Stimulated activated CD8-positive, alpha-beta memory T cell treated with anti-CD3 and anti-CD28 coated beads, Interleukin-12 subunit alpha, Interleukin-12 subunit beta, amount 100 ng/mL, for 24 hours (primary cell): Measurements from ENCODE around the gene KRTAP9-6.
"Not testable (repeated sequence)": the region's sequence is repeated elsewhere in the genome, so short reads cannot be mapped to it uniquely, and the experiment has no call there.

ENCODE experiments used
- DNase-seq: peaks from one replicate; pipeline ENCODE4 v3.0.0-alpha.2; 2020; ENCODE audit errors: extremely low read depth

Gene KRTAP9-6, protein sequence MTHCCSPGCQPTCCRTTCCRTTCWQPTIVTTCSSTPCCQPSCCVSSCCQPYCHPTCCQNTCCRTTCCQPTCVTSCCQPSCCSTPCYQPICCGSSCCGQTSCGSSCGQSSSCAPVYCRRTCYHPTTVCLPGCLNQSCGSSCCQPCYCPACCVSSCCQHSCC

DNA sequence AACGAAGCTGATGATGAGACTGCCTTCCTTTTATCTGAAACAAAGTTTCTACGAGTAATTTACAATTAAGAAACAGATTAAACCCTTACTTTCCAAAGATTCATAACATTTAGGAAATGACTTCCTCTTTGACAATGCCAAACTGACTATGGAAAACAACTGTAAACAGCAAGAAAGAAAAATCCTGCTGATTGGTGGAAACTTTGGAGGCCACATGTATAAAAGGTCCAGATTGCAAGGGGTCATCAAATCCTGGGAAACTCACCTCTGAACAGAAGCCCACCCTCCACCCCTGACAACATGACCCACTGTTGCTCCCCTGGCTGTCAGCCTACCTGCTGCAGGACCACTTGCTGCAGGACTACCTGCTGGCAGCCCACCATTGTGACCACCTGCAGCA lies at the start of gene KRTAP9-6:
Gene KRTAP9-6, plus strand, starts transcription at position 301 of the 400 bp plus-strand sequence. Its CDS starts 0 bp downstream, at position 301.
- DNase-seq, result no peak

DNA sequence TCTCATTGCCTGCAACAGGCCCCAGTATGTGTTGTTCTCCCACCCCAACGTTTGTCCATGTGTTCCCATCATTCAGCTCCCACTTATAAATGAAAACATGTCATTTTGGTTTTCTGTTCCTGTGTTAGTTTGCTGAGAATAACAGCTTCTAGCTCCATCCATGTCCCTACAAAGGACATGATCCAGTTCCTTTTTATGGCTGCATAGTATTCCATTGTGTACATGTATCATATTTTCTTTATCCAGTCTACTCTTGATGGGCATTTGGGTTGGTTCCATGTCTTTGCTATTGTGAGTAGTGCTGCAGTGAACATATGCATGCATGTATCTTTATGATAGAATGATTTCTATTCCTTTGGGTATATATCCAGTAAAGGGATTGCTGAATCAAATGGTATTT lies 49.5 kb upstream of the KRTAP9-6 start:
- no peak for DNase-seq

DNA sequence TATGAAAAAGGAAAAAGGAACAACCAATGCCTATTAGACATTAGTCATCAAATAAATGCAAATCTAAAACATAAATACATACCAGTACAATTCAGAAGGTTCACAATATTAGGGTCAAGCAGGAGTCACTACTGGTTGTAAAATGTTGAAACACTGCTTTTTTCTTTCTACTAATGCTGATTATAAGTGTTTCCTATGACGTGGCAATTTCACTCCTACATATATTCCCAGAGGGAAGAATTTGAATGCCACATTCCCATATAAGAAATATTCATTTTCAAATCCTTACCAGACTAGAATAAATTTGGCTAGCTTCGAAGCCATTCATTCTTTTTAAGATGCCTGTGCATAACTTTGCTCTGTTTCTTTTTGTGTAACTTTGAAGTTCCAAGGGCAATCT lies 41.4 kb upstream of the KRTAP9-6 start:
- DNase-seq, result no peak

DNA sequence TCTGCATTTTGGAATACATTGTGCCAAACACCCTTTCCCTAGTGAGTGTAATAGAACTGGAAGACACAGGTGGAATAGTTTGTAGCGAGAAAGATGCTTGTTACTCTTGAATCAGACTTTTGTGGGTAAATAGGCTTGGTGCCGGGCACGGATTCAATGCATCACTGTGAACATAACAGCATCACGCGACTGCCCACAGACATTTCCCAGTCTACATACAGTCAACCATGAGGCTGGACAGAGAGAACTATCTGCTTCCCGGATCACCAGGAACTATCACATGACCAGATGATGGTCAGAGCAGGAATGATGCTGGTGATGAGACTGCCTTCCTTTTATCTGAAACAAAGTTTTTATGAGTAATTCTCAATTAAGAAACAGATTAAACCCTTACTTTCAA lies 39.1 kb upstream of the KRTAP9-6 start:
- no peak for DNase-seq

DNA sequence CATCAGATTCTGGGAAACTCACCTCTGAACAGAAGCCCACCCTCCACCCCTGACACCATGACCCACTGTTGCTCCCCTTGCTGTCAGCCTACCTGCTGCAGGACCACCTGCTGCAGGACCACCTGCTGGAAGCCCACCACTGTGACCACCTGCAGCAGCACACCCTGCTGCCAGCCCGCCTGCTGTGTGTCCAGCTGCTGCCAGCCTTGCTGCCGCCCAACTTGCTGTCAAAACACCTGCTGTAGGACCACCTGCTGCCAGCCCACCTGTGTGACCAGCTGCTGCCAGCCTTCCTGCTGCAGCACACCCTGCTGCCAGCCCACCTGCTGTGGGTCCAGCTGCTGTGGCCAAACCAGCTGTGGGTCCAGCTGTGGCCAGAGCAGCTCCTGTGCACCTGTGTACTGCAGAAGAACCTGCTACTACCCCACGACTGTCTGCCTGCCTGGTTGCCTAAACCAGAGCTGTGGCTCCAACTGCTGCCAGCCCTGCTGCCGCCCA lies 38.5 kb upstream of the KRTAP9-6 start, which contains the start of gene KRTAP9-2:
Gene KRTAP9-2, plus strand, starts transcription at position 51 of the 498 bp plus-strand sequence. Its CDS starts 7 bp downstream, at position 58.
- not testable (repeated sequence) for DNase-seq

DNA sequence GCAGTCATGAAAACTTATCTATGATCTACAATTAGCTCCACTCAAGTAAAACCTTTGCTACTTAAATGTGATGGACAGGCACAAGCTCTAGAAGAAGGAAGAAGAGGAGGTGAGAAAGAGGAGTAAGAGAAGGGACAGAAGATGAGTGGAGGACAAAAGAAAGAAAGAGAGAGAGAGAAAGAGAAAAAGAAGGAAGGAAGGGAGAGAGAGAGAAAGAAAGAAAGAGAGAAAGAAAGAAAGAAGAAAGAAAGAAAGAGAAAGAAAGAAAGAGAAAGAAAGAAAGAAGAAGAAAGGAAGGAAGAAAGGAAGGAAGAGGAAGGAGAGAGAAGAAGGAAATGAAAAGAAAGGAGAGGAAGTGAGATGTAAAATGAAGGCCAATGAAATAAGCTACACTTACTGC lies 35.1 kb upstream of the KRTAP9-6 start:
- no peak for DNase-seq

DNA sequence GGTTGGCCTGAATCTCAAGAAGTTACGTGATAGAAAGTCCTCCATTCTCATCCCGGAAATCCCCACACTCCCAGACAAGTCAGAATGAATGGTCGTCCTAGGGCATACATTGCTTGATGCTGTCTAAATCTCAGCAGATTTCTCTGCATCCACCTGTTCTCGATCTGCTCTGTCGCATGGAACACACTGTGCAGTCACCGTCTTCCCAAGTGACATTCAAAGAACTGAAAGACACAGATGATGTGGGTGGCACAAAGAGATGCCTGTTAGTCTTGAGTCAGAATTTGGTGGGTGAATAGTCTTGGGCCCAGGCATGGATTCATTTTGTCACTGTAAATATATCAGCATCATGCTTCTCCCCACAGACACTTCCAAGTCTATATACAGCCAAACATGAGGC lies 33.4 kb upstream of the KRTAP9-6 start:
- no peak for DNase-seq

DNA sequence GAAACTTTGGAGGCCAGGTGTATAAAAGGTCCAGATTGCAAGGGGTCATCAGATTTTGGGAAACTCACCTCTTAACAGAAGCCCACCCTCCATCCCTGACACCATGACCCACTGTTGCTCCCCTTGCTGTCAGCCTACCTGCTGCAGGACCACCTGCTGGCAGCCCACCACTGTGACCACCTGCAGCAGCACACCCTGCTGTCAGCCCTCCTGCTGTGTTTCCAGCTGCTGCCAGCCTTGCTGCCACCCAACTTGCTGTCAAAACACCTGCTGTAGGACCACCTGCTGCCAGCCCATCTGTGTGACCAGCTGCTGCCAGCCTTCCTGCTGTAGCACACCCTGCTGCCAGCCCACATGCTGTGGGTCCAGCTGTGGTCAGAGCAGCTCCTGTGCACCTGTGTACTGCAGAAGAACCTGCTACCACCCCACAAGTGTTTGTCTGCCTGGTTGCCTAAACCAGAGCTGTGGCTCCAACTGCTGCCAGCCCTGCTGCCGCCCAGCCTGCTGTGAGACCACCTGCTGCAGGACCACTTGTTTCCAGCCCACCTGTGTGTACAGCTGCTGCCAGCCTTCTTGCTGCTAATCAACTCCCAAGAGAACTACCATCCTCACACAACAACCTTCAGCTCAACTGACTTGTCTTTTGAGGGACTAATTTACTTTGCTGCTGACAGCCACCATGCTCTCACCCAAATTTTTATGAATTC lies 32.6 kb upstream of the KRTAP9-6 start, which contains the start of gene KRTAP9-3:
Gene KRTAP9-3, plus strand, starts transcription at position 51 of the 707 bp plus-strand sequence. Its CDS starts 53 bp downstream, at position 104.
- DNase-seq, result not testable (repeated sequence)

DNA sequence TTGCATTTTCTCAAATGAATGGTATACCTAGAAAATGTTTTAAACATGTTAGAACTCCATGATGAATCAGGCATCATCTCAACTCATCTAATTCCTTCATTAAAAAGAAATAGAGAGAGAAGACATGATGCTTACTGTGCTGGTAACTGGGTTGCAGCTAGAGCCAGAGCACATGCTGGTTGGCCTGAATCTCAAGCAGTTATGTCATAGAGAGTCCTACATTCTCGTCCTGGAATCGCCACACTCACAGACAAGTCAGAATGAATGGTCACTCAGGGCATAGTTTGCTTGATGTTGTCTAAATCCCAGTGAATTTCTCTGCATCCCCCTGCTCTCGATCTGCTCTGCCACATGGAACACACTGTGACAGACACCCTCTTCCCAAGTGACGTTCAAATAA lies 28.1 kb upstream of the KRTAP9-6 start:
- not testable (repeated sequence) for DNase-seq

DNA sequence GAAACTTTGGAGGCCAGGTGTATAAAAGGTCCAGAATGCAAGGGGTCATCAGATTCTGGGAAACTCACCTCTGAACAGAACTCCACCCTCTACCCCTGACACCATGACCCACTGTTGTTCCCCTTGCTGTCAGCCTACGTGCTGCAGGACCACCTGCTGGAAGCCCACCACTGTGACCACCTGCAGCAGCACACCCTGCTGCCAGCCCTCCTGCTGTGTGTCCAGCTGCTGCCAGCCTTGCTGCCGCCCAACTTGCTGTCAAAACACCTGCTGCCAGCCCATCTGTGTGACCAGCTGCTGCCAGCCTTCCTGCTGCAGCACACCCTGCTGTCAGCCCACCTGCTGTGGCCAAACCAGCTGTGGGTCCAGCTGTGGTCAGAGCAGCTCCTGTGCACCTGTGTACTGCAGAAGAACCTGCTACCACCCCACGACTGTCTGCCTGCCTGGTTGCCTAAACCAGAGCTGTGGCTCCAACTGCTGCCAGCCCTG lies 27.2 kb upstream of the KRTAP9-6 start, which contains the start of gene KRTAP9-8:
Gene KRTAP9-8, plus strand, starts transcription at position 51 of the 489 bp plus-strand sequence. Its CDS starts 53 bp downstream, at position 104.
- not testable (repeated sequence) for DNase-seq

DNA sequence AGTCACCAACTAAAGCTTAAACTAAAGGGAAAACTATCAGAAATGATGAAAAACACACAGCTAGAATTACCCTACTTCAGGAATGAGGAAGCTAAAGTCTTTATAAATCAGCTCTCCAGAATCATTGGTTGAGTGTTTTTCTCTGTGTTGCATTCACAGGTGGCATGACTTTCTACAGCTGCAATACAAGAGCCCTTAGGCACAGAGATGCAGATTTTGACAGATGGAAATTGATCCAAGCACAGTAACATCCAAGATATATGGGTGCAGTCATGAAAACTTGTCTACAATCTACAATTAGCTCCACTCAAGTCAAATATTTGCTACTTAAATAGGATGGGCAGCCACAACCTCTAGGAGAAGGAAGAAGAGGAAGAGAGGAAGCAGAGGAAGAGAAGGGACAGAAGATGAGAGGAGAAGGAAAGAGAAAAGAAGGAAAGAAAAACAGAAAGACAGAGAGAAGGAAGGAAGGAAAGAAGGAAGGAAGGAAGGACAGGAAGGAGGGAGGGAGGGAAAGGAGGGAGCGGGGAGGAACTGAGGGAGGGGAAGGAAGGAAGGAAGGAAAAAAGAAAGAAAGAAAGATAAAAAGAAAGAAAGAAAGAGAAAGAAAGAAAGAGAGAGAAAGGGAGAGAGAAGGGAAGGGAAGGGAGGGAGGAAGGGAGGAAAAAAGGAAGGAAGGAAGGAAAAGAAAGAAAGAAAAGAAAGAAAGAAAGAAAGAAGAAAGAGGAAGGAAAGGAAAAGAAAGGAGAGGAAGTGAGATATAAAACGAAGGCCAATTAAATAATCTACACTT lies 18.0 kb upstream of the KRTAP9-6 start:
- DNase-seq, result not testable (repeated sequence)

DNA sequence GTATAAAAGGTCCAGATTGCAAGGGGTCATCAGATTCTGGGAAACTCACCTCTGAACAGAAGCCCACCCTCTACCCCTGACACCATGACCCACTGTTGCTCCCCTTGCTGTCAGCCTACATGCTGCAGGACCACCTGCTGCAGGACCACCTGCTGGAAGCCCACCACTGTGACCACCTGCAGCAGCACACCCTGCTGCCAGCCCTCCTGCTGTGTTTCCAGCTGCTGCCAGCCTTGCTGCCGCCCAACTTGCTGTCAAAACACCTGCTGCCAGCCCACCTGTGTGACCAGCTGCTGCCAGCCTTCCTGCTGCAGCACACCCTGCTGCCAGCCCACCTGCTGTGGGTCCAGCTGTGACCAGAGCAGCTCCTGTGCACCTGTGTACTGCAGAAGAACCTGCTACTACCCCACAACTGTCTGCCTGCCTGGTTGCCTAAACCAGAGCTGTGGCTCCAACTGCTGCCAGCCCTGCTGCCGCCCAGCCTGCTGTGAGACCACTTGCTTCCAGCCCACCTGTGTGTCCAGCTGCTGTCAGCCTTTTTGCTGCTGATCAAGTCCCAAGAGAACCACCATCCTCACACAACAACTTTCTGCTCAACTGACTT lies 15.4 kb upstream of the KRTAP9-6 start, which contains the start of gene KRTAP9-4:
Gene KRTAP9-4, plus strand, starts transcription at position 51 of the 604 bp plus-strand sequence. Its CDS starts 34 bp downstream, at position 85.
- not testable (repeated sequence) for DNase-seq

DNA sequence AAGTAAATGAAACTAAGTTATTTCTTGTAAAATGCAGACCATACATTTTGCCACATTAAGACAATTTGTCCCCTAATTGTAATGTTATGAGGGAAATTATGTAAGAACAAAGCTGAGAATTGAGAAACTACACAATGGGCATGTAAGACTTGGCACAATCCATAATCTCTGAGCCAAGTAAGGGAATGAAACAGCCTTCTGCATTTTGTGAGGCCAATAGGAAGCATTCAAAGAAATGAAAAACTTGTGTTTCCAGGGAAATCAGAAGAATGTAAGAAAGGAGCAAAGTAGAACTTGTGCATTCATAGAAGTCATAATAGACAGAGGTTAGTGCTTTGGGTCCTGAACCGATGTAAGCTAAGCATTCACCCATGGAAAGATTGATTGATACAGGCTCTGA lies 13.9 kb upstream of the KRTAP9-6 start:
- no peak for DNase-seq

DNA sequence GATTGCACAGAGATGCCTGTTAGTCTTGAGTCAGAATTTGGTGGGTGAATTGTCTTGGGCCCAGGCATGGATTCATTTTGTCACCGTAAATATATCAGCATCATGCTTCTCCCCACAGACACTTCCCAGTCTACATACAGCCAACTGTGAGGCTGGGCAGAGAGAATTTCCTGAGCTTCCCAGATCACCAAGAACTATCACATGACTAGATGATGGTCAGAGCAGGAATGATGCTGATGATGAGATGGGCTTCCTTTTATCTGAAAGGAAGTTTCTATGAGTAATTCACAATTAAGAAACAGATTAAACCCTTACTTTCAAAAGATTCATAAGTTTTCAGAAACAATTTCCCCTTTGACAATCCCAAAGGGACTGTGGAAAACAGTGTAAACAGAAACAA lies 10.3 kb upstream of the KRTAP9-6 start:
- no peak for DNase-seq

DNA sequence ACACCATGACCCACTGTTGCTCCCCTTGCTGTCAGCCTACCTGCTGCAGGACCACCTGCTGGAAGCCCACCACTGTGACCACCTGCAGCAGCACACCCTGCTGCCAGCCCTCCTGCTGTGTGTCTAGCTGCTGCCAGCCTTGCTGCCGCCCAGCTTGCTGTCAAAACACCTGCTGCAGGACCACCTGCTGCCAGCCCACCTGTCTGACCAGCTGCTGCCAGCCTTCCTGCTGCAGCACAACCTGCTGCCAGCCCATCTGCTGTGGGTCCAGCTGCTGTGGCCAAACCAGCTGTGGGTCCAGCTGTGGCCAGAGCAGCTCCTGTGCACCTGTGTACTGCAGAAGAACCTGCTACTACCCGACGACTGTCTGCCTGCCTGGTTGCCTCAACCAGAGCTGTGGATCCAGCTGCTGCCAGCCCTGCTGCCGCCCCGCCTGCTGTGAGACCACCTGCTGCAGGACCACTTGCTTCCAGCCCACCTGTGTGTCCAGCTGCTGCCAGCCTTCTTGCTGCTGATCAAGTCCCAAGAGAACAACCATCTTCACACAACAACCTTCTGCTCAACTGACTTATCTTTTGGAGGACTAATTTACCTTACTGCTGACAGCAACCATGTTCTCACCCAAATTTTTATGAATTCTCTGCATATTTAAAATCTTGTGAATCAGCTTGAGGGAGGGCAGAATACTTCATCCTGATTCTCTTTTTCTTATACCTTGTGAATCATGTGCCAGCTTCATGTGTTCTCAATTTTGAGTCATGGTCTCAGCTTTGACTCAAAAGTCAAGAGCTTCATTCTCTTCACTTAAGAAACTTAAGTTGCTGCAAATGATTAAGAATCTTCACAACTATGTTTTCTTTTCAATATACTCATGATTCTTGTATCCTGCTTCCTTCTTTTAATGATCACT lies 9.5 kb upstream of the KRTAP9-6 start, which contains the start of gene KRTAP9-9:
Gene KRTAP9-9, plus strand, starts transcription at position 4 of the 910 bp plus-strand sequence.
- not testable (repeated sequence) for DNase-seq

DNA sequence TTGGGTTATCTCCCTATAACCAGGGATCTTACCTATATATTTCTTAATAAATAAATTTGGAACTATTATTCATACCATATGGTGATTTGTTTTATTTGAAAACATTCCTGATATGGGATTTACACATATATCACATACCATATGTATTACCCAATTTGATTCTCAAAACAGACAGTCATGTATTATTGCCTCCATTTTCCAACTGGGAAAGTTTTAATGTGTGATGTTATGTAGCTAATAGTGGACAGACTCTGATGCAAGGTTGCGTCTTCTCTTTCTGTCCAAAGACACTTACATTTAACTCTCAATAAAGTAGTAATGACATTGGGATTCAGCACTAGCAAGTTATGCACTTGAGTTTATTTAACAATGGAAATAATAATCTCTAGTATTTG lies 8.9 kb upstream of the KRTAP9-6 start:
- no peak for DNase-seq

DNA sequence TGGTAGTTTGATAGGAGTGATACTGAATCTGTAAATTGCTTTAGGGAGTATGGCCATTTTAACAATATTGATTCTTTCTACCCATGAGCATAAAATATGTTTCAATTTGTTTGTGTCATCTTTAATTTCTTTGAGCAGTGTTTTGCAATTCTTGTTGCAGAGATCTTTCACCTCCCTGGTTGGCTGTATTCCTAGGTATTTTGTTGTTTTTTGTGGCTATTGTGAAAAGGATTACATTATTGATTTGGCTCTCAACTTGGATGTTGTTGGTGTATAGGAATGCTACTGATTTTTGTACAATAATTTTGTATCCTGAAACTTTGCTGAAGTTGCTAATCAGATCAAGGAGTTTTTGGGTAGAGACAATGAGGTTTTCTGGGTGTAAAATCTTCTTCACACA lies 6.8 kb upstream of the KRTAP9-6 start:
- DNase-seq, result no peak

DNA sequence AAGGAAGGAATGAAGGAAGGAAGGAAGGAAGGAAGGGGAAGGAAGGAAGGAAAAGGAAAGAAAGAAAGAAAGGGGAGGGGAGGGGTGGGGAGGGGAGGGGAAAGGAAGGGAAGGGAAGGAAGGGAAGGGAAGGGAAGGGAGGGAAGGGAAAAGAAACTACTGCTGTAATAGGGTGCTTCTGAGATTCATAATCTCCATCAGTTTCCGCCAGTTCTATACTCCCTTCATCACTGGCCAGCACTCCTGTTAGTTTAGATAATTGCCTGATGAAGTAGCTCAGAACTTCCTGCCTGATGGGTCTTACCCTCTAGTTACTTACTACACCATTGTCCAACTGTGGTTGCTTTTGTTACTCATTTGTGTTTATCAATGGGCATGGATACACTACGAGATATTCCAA lies 2.0 kb upstream of the KRTAP9-6 start:
- no peak for DNase-seq

DNA sequence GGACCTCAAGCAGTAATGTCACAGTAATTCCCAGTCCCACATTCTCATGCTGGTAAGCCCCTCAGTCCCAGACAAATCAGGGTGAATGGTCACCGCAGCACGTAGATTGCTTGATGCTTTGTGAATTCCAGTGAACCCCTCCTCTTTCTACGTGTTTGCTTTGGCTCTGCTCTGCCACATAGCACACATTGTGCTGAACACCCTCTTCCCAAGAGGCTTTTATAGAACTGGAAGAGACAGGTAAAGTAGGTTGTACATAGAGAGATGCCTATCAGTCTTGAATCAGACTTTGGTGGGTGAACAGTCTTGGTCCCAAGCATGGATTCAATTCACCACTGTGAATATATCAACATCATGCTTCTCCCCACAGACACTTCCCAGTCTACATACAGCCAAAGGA lies 579 bp upstream of the KRTAP9-6 start:
- no peak for DNase-seq

DNA sequence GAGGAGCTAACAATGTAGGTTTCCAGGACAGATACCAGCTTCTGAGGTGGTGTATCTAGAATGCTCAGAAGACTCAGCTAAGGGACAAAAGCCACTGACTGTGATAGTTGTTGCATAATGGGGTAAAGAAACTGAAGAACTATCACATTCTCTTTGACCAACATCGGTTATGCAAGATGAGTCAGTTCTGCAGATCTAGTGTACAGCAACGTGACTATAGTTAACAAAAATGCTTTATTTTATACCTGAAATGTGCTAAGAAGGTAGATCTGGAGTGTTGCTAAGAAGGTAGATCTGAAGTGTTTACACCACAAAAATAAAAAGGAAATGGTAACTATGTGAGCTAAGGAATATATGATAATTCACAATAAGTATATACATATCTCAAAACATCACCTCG lies 2.5 kb downstream of the KRTAP9-6 start:
- no peak for DNase-seq
